GM21390 (cell line): ENCODE results near the gene SLC9A4.
A peak's percentile ranks its signal among the peaks of the same experiment; 100 is the strongest.

ENCODE experiments used
- ATAC-seq: cut with Tn5 transposase; IDR thresholded peaks from one replicate; pipeline ENCODE4 v1.9.1; 2021; ENCODE audit not compliant: unreplicated experiment

Gene SLC9A4

GRCh38 chr2:102494570-102494969 is 21.5 kb downstream of the SLC9A4 start:
- no peak for ATAC-seq

DNA sequence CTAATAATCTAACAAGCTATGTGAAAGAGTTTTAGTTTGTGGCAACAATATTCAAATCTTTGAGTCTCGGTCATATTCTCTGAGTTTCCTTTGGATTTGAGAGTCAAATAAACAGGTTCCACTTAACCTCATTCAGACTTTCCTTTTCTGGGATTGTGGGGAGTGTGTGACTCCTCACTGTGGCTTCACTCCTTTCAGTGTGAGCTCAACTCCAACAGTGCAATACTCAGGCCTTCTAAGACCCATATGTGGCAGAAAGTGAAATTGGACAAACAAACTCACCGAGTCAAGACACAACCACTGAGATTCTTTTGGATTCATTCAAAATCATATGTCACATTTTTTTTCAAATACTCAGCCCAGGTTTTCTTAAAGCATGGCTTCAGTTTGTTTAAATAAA is 25.4 kb downstream of the SLC9A4 start:
- ATAC-seq = no peak

GRCh38 chr2:102499558-102499957 is 26.5 kb downstream of the SLC9A4 start:
- ATAC-seq = no peak

- no peak for ATAC-seq
Observed at GRCh38 chr2:102502576-102502975, 29.6 kb downstream of the SLC9A4 start.

DNA sequence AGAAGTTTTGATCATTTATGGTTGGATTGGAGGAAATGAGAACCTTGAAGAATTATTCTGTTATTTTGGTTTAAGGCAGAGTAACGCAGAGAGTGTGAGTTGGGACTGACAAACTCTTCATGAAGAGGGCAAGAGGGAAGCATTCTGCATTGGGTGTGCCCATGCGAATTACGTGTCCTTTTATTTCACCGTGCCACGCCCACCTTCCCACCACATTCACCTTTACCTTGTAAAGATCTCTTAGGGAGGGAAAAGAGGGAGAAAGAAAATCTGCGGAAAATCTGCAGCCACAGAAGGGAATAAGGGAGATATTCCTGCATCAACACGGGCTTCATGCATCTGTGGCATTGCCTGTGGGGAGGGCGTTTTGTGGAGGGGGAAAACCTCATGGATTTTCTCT is 31.8 kb downstream of the SLC9A4 start:
- ATAC-seq = no peak

GRCh38 chr2:102505290-102505689 is 32.3 kb downstream of the SLC9A4 start:
- no peak for ATAC-seq

DNA sequence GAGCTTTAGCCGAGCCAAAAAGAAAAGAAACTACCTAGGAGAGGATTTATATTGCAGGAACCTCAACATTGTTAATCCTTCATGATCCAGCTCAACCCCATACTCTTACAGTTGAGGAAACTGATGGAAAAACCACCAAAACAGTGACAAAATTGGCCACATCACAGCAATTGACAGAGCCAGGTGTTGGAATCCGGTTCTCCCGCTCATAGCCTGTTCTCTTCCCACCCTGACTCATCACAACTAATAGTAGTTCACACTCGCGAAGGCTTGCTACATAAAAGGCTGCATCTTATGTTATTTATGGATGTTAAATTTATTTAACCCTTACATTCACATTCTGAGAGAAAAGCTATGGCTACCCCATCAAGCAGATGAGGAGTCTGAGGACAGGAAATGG is 33.7 kb downstream of the SLC9A4 start:
- no peak for ATAC-seq

DNA sequence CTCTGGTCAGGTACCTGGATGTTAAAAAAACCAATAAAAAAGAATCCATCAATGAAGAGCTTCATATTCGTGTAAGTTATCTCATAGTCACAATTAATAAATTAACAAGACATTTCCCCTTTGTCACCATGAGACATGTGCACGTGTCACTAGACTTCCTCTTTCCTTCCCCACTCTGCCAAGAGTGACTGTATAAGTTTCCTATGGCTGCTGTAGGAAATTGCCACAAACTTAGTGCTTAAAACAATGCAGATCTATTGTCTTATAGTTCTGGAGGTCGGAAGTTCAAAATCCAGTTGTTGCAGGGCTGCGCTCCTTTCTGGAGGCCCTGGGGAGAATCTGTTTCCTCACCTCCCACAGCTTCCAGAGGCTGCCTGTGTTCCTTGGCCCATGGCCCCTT is 35.8 kb downstream of the SLC9A4 start:
- no peak for ATAC-seq

DNA sequence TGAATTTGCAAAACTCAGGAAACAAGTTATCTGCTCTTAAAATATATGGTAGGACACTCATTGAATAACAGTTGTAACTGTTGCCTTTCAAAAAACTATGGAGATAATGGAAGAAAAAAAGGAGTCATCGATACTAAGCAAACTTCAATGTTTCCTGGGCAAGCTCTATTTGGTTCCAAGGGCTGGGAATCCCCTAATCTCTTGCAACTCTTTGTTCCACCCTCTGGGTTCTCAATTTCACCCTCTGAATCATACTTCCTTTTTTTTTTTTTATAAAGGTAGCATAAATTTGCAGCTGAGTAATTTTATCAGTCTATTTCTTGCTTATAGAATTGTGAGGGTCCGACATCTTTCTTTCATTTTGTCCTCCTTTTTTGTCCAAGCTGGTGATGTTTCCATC is 36.7 kb downstream of the SLC9A4 start:
- no peak for ATAC-seq

- ATAC-seq = no peak
Observed at GRCh38 chr2:102510791-102511575, 38.0 kb downstream of the SLC9A4 start.

- no peak for ATAC-seq
Observed at GRCh38 chr2:102512161-102512560, 39.1 kb downstream of the SLC9A4 start.

- no peak for ATAC-seq
Observed at GRCh38 chr2:102513355-102513939, 40.4 kb downstream of the SLC9A4 start.

DNA sequence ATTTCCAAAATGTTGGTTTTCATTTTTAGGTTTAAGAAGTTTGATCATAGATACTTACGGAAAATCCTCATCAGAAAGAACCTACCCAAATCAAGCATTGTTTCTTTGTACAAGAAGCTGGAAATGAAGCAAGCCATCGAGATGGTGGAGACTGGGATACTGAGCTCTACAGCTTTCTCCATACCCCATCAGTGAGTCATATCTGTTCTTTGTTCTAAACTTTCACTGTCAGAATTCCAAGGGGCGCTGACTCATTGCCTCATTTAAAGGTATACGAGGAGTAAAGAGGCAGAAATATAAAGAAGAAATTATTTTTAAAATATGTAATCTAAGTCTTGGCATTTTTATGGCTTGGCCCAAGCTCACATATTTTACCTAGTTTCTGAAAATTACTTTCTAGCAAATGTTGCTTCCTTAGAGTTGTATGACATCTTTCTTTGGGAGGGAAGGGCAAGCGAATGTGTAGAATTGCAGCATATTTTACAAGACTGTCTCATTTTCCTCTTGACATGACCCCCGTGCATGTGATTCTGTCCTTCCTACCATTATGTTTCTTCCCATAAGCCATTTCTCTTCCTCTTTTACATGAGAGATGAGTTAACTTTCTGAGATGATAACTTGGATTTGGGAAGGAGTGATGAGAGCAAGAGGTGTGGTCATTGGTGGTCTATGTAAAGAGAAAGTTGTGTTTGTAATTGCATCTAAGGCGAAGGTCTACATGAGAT is 41.2 kb downstream of the SLC9A4 start:
- no peak for ATAC-seq

GRCh38 chr2:102515851-102516250 is 42.8 kb downstream of the SLC9A4 start:
- ATAC-seq = no peak

GRCh38 chr2:102518170-102518569 is 45.1 kb downstream of the SLC9A4 start:
- ATAC-seq = no peak

GRCh38 chr2:102520009-102520408 is 47.0 kb downstream of the SLC9A4 start:
- ATAC-seq = peak; percentile 77

GRCh38 chr2:102520801-102521200 is 47.8 kb downstream of the SLC9A4 start:
- no peak for ATAC-seq

- ATAC-seq = no peak
Observed at GRCh38 chr2:102522162-102522561, 49.1 kb downstream of the SLC9A4 start.

GRCh38 chr2:102522890-102523289 is 49.9 kb downstream of the SLC9A4 start:
- ATAC-seq = no peak

DNA sequence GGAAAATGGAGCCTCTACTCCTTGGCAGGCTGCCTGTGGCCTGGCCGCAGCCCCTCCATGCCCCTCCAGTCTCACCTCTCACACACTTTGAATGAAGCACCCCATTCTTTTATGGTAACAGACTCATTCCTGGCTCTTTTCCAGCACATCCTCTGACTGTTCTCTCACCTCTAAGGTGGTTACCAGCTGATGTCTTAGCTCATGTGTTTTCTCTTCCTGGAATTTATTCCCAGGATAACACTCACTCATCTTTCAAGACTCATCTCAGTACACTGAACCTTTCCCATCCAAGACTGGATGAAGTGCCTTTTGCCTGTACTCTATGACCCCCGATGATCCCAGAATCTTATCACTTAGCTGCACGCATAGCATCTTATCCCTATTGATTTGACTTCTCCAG is 50.6 kb downstream of the SLC9A4 start:
- ATAC-seq = no peak

GRCh38 chr2:102527086-102527485 is 54.1 kb downstream of the SLC9A4 start:
- no peak for ATAC-seq

- no peak for ATAC-seq
Observed at GRCh38 chr2:102538491-102538890, 65.5 kb downstream of the SLC9A4 start.
